ENCODE results near the gene GPC3. TPM values are rescaled to one million over a fixed set of nuclear protein-coding genes. Genes with fewer than 3 reads are reported as not detected.

The GPC3 gene
- total and polyA plus RNA-seq, 4 donors, result 8.3 to 270 (median 52.4) TPM

DNA sequence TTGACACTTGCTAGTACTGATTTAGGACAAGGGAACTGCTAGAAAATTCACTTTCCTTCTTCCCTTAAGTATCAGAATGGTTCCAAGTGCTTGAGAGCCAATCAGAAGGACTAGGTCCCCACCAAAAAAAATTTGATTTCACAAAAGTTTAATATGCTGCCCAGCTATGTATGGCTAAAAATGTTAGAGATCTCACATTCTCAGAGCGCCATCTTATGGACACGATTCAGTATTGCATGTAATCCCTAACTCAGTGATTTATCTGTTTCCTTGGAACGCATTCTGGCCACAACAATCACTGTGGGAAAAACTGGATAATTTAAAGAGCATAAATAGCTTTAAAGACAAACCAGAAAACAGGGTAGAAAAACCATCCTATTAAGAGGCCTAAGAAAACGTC lies 315.0 kb downstream of the GPC3 start:
- peaks cover 0 to 3% (median 0%) of the 10 kb centered on the region in 4 donors for H3K36me3 ChIP-seq (ENCODE audit: control insufficient read depth in 4 of 4, insufficient read depth in 4 of 4, low read length in 4 of 4)
- no peaks in the 10 kb centered on the region for H3K9me3 ChIP-seq (ENCODE audit: control insufficient read depth in 4 of 4, insufficient read depth in 3 of 4, low read length in 3 of 4)
- TF ChIP-seq, protein P1, sequence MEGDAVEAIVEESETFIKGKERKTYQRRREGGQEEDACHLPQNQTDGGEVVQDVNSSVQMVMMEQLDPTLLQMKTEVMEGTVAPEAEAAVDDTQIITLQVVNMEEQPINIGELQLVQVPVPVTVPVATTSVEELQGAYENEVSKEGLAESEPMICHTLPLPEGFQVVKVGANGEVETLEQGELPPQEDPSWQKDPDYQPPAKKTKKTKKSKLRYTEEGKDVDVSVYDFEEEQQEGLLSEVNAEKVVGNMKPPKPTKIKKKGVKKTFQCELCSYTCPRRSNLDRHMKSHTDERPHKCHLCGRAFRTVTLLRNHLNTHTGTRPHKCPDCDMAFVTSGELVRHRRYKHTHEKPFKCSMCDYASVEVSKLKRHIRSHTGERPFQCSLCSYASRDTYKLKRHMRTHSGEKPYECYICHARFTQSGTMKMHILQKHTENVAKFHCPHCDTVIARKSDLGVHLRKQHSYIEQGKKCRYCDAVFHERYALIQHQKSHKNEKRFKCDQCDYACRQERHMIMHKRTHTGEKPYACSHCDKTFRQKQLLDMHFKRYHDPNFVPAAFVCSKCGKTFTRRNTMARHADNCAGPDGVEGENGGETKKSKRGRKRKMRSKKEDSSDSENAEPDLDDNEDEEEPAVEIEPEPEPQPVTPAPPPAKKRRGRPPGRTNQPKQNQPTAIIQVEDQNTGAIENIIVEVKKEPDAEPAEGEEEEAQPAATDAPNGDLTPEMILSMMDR (IDR thresholded peaks at IDR 0.05; ENCODE audit: control extremely low read depth, extremely low read depth), result peak; percentile 42
- ATAC-seq (ENCODE audit: insufficient read depth, low FRiP score), result no peak
- H3K4me1 ChIP-seq (ENCODE audit: control insufficient read depth in 5 of 5, insufficient read depth in 5 of 5, low read length in 5 of 5), result no peaks in the 10 kb centered on the region
- H3K27me3 ChIP-seq (ENCODE audit: control insufficient read depth in 3 of 3, insufficient read depth in 3 of 3, low read length in 2 of 3), result peaks cover 3 to 23% (median 14%) of the 10 kb centered on the region in 3 donors
- peak in 2 of 3 donors; percentile 77 to 82 for DNase-seq
- H3K9ac ChIP-seq (ENCODE audit: insufficient read depth in 1 of 2, low read length in 2 of 2), result no peak overlapping the region
- no peak overlapping the region for H3K4me3 ChIP-seq
- WGBS, 2 donors, result 2 to 3% methylated on average over 4 of the region's 4 CpGs
- H3K27ac ChIP-seq (ENCODE audit: low read depth in 1 of 2, low read length in 1 of 2), result no peak overlapping the region

DNA sequence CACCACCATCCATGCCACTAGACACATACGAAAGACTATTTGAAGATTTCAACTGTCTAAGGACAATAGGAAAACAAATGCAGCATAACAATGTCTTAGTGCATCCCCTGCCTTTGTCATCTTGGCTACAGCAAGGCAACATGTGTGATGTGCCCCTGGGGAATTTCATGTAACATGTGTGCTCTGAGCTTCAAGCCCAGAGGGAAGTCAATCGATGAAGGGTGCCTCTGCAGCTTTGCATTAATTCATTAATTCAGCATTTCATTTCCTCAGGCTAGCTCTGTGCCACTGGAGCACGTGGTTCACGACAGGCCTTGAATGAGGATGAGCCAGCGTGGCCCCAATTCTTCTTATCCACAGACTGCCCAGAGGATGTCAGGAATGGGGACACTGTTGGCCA lies 316.2 kb downstream of the GPC3 start:
- H3K9me3 ChIP-seq (ENCODE audit: control insufficient read depth in 4 of 4, insufficient read depth in 3 of 4, low read length in 3 of 4), result no peaks in the 10 kb centered on the region
- no peak for DNase-seq
- H3K4me3 ChIP-seq, result no peak overlapping the region
- 77 to 89% methylated on average over 5 of the region's 5 CpGs for WGBS, 2 donors
- H3K27me3 ChIP-seq (ENCODE audit: control insufficient read depth in 3 of 3, insufficient read depth in 3 of 3, low read length in 2 of 3), result peaks cover 3 to 20% (median 9%) of the 10 kb centered on the region in 3 donors
- TF ChIP-seq, protein P1 (IDR thresholded peaks at IDR 0.05; ENCODE audit: control extremely low read depth, extremely low read depth), result no peak
- H3K36me3 ChIP-seq (ENCODE audit: control insufficient read depth in 4 of 4, insufficient read depth in 4 of 4, low read length in 4 of 4), result peaks cover 0 to 3% (median 0%) of the 10 kb centered on the region in 4 donors
- H3K27ac ChIP-seq (ENCODE audit: low read depth in 1 of 2, low read length in 1 of 2), result no peak overlapping the region
- no peaks in the 10 kb centered on the region for H3K4me1 ChIP-seq (ENCODE audit: control insufficient read depth in 5 of 5, insufficient read depth in 5 of 5, low read length in 5 of 5)
- no peak overlapping the region for H3K9ac ChIP-seq (ENCODE audit: insufficient read depth in 1 of 2, low read length in 2 of 2)
- no peak for ATAC-seq (ENCODE audit: insufficient read depth, low FRiP score)

DNA sequence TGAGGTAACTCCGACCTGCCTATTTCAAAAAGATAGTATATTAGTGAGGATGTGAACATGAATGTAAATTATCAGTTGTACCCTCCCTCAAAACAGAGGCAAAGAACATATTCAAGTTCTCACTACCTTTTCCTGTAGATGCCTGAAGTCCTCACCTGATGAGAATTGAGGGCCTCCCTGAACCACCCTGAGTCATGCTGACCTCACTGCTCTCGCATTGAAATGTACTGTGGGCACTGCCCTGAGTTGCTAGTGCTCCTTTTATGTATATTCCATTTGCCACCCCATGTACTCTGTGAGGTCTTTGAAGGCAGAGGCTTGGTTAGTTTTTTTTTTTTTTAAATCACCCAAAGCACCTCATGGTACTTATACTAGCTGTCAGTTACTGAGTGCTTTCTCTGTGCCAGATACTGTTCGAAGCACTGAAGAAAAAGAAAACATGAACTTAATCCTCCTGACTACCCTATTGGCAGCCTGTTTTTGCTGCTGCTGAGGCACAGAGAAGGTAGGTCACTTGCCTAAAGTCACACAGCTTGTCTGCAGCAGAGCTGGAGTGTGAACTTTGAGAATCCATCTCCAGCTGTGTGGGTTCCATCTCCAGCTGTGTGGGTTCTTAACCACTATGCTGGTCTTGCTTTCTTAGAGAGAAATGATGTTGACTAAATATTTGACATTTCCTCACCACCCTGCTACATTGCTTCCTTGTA lies 317.0 kb downstream of the GPC3 start:
- ATAC-seq (ENCODE audit: insufficient read depth, low FRiP score) (no peak), DNase-seq (no peak)
- Histone ChIP-seq H3K9ac (ENCODE audit: insufficient read depth in 1 of 2, low read length in 2 of 2) (no peak overlapping the region), H3K27ac (ENCODE audit: low read depth in 1 of 2, low read length in 1 of 2) (no peak overlapping the region), H3K9me3 (ENCODE audit: control insufficient read depth in 4 of 4, insufficient read depth in 3 of 4, low read length in 3 of 4) (no peaks in the 10 kb centered on the region), H3K4me3 (no peak overlapping the region), H3K4me1 (ENCODE audit: control insufficient read depth in 5 of 5, insufficient read depth in 5 of 5, low read length in 5 of 5) (no peaks in the 10 kb centered on the region), H3K27me3 (ENCODE audit: control insufficient read depth in 3 of 3, insufficient read depth in 3 of 3, low read length in 2 of 3) (peaks cover 3 to 19% (median 11%) of the 10 kb centered on the region in 3 donors), H3K36me3 (ENCODE audit: control insufficient read depth in 4 of 4, insufficient read depth in 4 of 4, low read length in 4 of 4) (peaks cover 0 to 3% (median 0%) of the 10 kb centered on the region in 4 donors)
- TF ChIP-seq, protein P1 (IDR thresholded peaks at IDR 0.05; ENCODE audit: control extremely low read depth, extremely low read depth), result no peak
- 71 to 83% methylated on average over 3 of the region's 3 CpGs for WGBS, 2 donors
